CD4-positive, alpha-beta T cell treated with Interleukin-2 at 100 ng/mL for 4 hours (primary cell): Measurements from ENCODE around the gene ARID4A.
"Not testable (repeated sequence)": the region's sequence is repeated elsewhere in the genome, so short reads cannot be mapped to it uniquely, and the experiment has no call there.

Experiments used
- DNase-seq: peaks from one replicate; pipeline ENCODE4 v3.0.0-alpha.2; 2020; ENCODE audit warnings: low spot score

Gene ARID4A

GRCh38 chr14:58294201-58294600, 4.2 kb upstream of the ARID4A start:
- DNase-seq: no peak

GRCh38 chr14:58296726-58297125, 1.6 kb upstream of the ARID4A start:
- DNase-seq: peak; percentile 75

- no peak for DNase-seq
Observed at GRCh38 chr14:58297412-58297761, 968 bp upstream of the ARID4A start.

GRCh38 chr14:58297762-58298476, 436 bp upstream of the ARID4A start:
- DNase-seq: peak; percentile 99

GRCh38 chr14:58299401-58300330, 1.3 kb downstream of the ARID4A start:
- peak; percentile 6 for DNase-seq

- no peak for DNase-seq
Observed at GRCh38 chr14:58301416-58301815, 3.1 kb downstream of the ARID4A start.

- no peak for DNase-seq
Observed at GRCh38 chr14:58305730-58306129, 7.4 kb downstream of the ARID4A start.

GRCh38 chr14:58307597-58308316, 9.4 kb downstream of the ARID4A start:
- no peak for DNase-seq

- no peak for DNase-seq
Observed at GRCh38 chr14:58309086-58309485, 10.7 kb downstream of the ARID4A start.

GRCh38 chr14:58313699-58314098, 15.3 kb downstream of the ARID4A start:
- no peak for DNase-seq

- no peak for DNase-seq
Observed at GRCh38 chr14:58315606-58316005, 17.3 kb downstream of the ARID4A start.

- no peak for DNase-seq
Observed at GRCh38 chr14:58327019-58327418, 28.7 kb downstream of the ARID4A start.

- peak; percentile 97 for DNase-seq
Observed at GRCh38 chr14:58331111-58331510, 32.8 kb downstream of the ARID4A start.

GRCh38 chr14:58332561-58332960, 34.2 kb downstream of the ARID4A start:
- DNase-seq: no peak

- DNase-seq: not testable (repeated sequence)
Observed at GRCh38 chr14:58339666-58340065, 41.3 kb downstream of the ARID4A start.

GRCh38 chr14:58341152-58341748, 42.9 kb downstream of the ARID4A start:
- DNase-seq: no peak

GRCh38 chr14:58343535-58343934, 45.2 kb downstream of the ARID4A start:
- DNase-seq: not testable (repeated sequence)

GRCh38 chr14:58353516-58354299, 55.4 kb downstream of the ARID4A start:
- peak; percentile 6 for DNase-seq

- DNase-seq: no peak
Observed at GRCh38 chr14:58354808-58355207, 56.5 kb downstream of the ARID4A start.

- DNase-seq: no peak
Observed at GRCh38 chr14:58356268-58356667, 57.9 kb downstream of the ARID4A start.

- DNase-seq: not testable (repeated sequence)
Observed at GRCh38 chr14:58362272-58362671, 63.9 kb downstream of the ARID4A start.
